GM20431 (cell line): ENCODE results near the gene MTG1.
"Not testable (repeated sequence)": the region's sequence is repeated elsewhere in the genome, so short reads cannot be mapped to it uniquely, and the experiment has no call there.

Experiments
- in situ Hi-C: fragments of 300-500 bp; cut with MseI, MboI; formaldehyde crosslinking; loops from one replicate; pipeline ENCODE4 v1.15.0; 2020; ENCODE audit warnings: low sequenced_read_pairs; ENCODE audit not compliant: unreplicated experiment

Gene MTG1

DNA sequence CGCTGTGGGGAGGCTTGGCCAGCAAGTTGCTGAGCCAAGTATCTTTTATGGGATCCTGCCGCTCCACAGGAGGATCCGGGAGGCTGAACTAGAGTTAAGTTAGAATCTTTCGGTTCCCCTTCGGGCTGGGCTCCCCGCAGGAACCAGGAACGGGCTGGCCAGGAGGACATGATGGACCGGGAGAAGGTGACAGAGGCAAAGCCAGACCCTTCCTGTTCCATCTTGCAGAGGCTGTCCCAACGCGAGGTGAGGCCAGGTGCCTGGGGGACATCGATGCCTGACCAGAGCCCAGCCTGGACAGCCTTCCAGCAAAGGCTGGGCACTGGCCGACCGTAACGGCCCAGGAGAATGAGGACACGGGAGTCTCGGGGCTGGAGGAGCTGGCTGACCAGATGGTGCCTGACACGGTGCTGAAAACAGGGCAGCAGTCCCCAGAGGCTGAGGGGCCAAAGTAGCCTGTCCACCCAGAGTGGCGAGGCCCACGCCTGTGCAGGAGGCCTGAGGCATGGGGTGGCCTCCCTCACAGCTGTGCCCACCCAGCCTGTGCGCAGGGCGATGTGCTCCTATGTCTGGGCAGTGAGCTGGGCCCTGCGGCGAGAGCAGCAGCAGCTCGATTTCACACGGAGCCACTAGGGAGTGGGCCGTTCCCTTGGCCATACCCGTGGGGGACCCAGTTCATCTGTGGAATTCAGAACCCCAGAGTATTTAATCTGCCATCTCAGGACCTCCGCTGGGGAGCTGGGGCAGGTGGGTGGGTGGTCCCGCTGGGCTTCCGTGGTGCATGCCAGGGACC is 16.7 kb upstream of the MTG1 start:
- in situ Hi-C loops, result no loop called here

- in situ Hi-C loops, result no loop called here
These were observed 16.1 kb upstream of the MTG1 start for GRCh38 chr10:133377818-133378250.

- in situ Hi-C loops, result no loop called here
These were observed 15.5 kb upstream of the MTG1 start for GRCh38 chr10:133378251-133379096.

DNA sequence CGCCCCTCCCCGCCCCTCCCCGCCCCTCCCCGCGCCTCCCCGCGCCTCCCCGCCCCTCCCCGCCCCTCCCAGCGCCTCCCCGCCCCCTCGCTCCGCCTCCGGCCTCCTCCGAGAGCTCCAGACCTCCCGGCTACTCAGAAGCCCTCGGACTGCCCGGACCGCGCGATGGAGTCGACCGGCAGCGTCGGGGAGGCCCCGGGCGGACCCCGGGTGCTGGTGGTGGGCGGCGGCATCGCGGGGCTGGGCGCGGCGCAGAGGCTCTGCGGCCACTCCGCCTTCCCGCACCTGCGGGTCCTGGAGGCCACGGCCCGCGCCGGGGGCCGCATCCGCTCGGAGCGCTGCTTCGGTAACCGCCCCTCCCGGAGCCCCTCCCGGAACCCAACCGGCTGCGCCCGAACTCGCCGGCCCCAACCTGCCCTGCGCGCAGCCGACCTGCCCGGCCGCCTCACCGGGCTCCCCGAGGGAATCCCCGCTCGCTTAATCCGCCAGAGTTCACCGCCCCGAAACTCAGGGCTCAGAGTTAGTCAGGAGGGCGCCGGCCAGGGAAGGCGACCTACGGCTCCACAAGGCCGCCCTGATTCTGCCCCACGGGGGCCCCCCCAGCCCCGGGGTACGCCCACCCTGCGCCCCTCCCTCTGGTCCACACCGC is 14.7 kb upstream of the MTG1 start, which contains the start of gene PAOX:
PAOX (plus strand) TSS at position 111 of the 649 bp plus-strand sequence; CDS start at position 166, 55 bp downstream.
- in situ Hi-C loops, result no loop called here

DNA sequence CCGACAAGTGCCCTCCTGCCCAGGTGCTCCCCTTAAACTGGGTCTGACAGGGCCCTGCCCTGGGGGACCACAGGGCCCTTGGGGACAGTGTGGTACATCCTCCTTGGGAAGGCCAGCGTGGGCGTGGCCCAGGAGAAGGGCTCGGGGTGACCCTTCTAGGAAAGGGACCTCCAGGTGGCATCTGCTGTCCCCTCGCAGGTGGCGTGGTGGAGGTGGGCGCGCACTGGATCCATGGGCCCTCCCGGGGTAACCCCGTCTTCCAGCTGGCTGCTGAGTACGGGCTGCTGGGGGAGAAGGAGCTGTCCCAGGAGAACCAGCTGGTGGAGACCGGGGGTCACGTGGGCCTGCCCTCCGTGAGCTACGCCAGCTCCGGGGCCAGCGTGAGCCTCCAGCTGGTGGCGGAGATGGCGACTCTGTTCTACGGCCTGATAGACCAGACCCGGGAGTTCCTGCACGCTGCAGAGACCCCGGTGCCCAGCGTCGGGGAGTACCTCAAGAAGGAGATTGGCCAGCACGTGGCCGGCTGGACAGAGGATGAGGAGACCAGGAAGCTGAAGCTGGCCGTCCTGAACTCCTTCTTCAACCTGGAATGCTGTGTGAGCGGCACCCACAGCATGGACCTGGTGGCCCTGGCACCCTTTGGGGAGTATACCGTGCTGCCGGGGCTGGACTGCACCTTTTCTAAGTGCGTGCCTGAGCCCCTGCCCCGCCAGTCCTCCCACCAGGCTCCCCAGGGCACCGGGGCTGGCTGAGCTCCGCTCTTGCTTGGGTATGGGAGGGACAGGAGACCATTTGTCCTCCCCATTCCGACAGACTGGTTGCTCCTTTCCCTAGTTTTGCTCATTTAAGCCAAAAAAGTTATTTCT is 13.9 kb upstream of the MTG1 start:
- in situ Hi-C loops, result no loop called here

DNA sequence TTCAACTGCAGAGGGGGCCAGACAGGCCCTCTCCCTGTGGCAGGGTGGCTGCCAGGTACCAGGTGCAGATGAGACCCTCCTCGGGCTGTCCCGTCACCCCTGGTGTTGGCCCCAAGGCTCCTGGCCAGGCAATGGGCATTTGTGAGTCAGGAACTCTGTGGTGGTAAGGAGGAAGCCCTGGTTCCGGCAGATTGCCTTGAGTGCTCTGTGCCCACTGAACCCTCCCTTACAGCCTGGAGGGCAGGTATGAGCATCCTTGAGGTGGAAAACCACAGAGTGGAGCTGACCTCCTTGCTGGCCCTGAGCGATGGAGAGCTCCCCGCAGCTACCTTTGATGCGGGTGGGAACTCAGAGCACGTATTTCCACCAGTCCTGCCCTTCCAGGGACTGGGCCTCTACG is 12.9 kb upstream of the MTG1 start:
- in situ Hi-C loops, result no loop called here

GRCh38 chr10:133383551-133383950 is 10.4 kb upstream of the MTG1 start:
- in situ Hi-C loops, result no loop called here

DNA sequence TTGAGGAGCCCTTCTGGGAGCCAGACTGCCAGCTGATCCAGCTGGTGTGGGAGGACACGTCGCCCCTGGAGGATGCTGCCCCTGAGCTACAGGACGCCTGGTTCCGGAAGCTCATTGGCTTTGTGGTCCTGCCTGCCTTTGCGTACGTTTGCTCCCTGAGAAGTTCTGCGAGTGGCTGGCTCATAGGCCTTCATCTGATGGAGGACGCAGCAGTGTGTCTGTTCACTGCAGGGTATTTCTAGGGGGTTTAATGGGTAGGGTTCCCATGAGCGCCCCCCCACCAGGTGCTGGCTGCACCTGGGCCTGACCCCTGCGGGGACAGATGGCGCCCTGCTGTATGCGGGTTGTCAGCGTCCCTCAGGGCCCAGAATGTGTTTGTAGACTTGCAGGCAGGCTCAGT is 9.9 kb upstream of the MTG1 start:
- in situ Hi-C loops, result no loop called here

DNA sequence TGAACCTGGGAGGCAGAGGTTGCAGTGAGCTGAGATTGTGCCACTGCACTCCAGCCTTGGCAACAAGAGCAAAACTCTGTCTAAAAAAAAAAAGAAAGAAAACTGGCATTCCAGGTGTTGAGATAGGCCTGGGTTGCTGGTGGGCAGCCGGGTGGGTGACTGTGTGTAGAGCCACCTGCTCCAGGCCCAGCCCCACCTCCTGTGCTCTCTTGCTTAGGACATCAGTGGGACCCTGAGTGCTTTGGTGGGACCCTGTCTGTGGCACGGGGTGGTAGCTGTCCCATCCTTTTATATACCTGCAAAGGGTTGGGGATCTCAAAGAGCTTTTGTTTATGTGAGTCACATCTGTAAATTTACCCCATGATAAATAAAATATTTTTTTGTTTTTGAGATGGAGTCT is 8.7 kb upstream of the MTG1 start:
- in situ Hi-C loops, result no loop called here

GRCh38 chr10:133386951-133387350 is 7.0 kb upstream of the MTG1 start:
- in situ Hi-C loops, result not testable (repeated sequence)

- in situ Hi-C loops, result no loop called here
These were observed 5.6 kb upstream of the MTG1 start for GRCh38 chr10:133388236-133388972.

- in situ Hi-C loops, result no loop called here
These were observed 4.8 kb upstream of the MTG1 start for GRCh38 chr10:133388973-133389818.

DNA sequence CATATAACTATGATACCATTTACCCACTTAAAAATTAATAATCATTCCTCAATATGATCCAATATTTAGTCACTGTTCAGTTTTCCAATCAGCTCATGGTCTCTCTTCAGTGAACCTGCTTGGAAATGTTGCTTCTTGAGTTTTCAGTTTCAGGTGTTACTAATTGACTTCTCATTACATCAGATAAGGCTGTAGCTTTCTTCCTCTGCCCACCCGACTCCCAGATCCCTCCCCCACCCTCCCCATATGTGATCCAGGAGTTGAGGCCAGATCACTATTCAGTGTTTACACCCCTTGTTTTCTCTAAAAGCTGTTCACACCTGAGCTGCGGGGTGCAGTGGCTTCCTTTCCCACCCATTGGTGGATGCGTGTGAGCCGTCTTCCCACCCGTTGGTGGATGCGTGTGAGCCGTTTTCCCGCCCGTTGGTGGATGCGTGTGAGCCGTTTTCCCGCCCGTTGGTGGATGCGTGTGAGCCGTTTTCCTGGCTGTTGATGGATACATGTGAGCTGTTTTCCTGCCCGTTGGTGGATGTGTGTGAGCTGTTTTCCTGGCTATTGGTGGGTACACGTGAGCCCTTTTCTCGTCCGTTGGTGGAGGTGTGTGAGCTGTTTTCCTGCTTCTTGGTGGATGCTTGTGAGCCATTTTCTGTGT is 3.2 kb upstream of the MTG1 start:
- in situ Hi-C loops, result no loop called here

GRCh38 chr10:133391249-133391635 is 2.7 kb upstream of the MTG1 start:
- in situ Hi-C loops, result no loop called here

- in situ Hi-C loops, result no loop called here
These were observed 2.0 kb upstream of the MTG1 start for GRCh38 chr10:133391761-133392518.

DNA sequence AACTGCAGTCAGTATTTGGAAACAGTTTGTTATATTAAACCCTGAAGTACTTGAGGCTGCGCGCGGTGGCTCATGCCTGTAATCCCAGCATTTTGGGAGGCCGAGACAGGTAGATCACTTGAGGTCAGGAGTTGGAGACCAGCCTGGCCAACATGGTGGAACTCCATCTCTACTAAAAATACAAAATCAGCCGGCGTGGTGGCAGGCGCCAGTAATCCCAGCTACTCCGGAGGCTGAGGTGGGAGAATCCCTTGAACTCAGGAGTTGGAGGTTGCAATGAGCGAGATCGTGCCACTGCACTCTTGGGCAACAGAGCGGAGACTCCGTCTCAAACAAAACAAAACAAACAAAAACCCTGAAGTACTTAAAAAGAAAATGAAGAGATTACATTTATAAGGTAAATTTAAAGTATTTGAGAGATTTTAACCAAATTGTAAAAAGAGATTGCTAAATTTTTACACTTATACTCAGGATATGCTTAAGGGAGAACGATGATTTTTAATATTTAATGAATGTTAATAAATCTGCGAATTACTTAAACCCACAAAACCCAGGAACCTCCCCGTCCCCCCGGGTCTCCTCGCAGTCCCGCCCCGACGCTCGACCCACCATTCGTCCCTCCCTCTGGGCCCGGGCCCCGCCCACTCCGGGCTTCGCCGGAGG is 425 bp upstream of the MTG1 start:
- in situ Hi-C loops, result no loop called here

DNA sequence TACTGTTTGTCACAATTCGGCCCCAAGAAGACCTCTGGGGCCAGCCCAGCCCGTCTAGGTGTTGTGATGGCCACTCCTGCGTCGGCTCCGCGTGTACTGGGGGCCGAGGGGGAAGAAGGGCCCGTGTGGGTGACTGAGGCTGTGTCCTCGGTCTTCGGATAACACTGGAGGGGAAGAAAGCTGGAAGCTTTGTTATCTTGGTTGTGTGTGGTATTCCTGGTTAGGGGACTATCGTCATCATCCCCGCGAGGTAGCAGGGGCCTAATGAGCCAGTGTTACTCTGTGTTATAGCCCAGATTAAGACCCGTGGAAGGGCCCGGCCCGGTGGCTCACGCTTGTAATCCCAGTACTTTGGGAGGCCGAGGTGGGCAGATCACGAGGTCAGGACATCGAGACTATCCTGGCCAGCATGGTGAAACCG is 854 bp downstream of the MTG1 start:
- in situ Hi-C loops, result no loop called here
